ENCODE data around the gene CBX1.

GRCh38 chr17:48047113-48047740, 54.1 kb downstream of the CBX1 start:
- TF ChIP-seq POLR2A (IDR thresholded peaks at IDR 0.05) (no peak), CTCF (IDR thresholded peaks at IDR 0.05) (no peak), POLR2AphosphoS5 (IDR thresholded peaks at IDR 0.05; ENCODE audit: insufficient read depth in 1 of 2, low read depth in 1 of 2) (no peak)

All from vagina (tissue), 2 donors.